GM12878 (cell line): ENCODE measurements around the gene SEMA4D. TPM values are rescaled to one million over a fixed set of nuclear protein-coding genes. Genes with fewer than 3 reads are reported as not detected.
A peak's percentile ranks its signal among the peaks of the same experiment; 100 is the strongest.

Experiments
- ATAC-seq: fragments of 200-7000 bp; cut with Tn5 transposase; 3 replicates; pipeline ENCODE4 v1.9.1; 2020; ENCODE audit warnings: mild to moderate bottlenecking, moderate library complexity
- BruUV-seq: library from RNA; stranded (reverse); fragments of 400-500 nt; replicated peaks from 2 replicates; lab custom pipeline; 2021; lab: Mats Ljungman, UMichigan
- CTCF ChIA-PET: fragments of 300-600 bp; sonication (Branson Sonifier 250); formaldehyde crosslinking; extraction: SDS; loops from one replicate; lab custom pipeline; 2021; ENCODE audit warnings: inconsistent platforms; lab: Yijun Ruan, JAX
- POLR2A ChIA-PET: fragments of 350-600 bp; formaldehyde crosslinking; extraction: SDS; loops from one replicate; lab custom pipeline; 2021; ENCODE audit warnings: inconsistent platforms; lab: Charles Lee
- RAD21 ChIA-PET: fragments of 300-600 bp; sonication (Branson Sonifier 250); formaldehyde crosslinking; loops from one replicate; lab custom pipeline; 2023; ENCODE audit warnings: antibody characterized with exemption; ENCODE audit not compliant: unreplicated experiment; lab: Charles Lee
- SMC1A ChIA-PET: fragments of 300-600 bp; sonication (Branson Sonifier 250); formaldehyde crosslinking; loops from one replicate; lab custom pipeline; 2023; ENCODE audit not compliant: unreplicated experiment, uncharacterized antibody; lab: Charles Lee
- DNase-seq: peaks from one replicate; pipeline ENCODE4 v3.0.0-alpha.2; 2011; ENCODE audit warnings: low read depth, low spot score
- FAIRE-seq: peaks from 3 replicates; lab custom pipeline; 2011; peaks lifted over from hg19 to GRCh38; lab: Jason Lieb, UNC
- H2AFZ ChIP-seq: 2 replicates; pipeline ENCODE4 v1.6.0; 2011; ENCODE audit warnings: low read depth, low read length, control low read depth; ENCODE audit not compliant: control insufficient read depth
- H3K27ac ChIP-seq: 2 replicates; pipeline ENCODE4 v1.5.1; 2011; ENCODE audit warnings: control low read depth; ENCODE audit not compliant: control insufficient read depth, insufficient read depth
- H3K27me3 ChIP-seq, 2 experiments: replicated peaks in 1 of 2; 2 replicates each; pipeline versions ENCODE4 v1.6.0 to v1.6.1; 2011; ENCODE audit warnings: low read length in 1 of 2; ENCODE audit not compliant: control insufficient read depth in 2 of 2, insufficient read depth in 2 of 2
- H3K36me3 ChIP-seq, 2 experiments: 2 replicates each; pipeline ENCODE4 v1.5.1; 2011; ENCODE audit warnings: low read length in 1 of 2; ENCODE audit not compliant: control insufficient read depth in 2 of 2, insufficient read depth in 2 of 2
- H3K4me1 ChIP-seq: 2 replicates; pipeline ENCODE4 v1.6.1; 2011; ENCODE audit warnings: mild to moderate bottlenecking, low read length, moderate library complexity, mixed read lengths; ENCODE audit not compliant: control insufficient read depth, insufficient read depth
- H3K4me2 ChIP-seq: 2 replicates; pipeline ENCODE4 v1.6.0; 2011; ENCODE audit warnings: control low read depth; ENCODE audit not compliant: control insufficient read depth, insufficient read depth
- H3K4me3 ChIP-seq: fragments of 200-600 bp; sonication (generic); 2 replicates; pipeline ENCODE4 v1.5.1; 2016
- H3K79me2 ChIP-seq: 2 replicates; pipeline ENCODE4 v1.6.0; 2011; ENCODE audit warnings: low read length; ENCODE audit not compliant: control insufficient read depth, insufficient read depth
- H3K9ac ChIP-seq: 2 replicates; pipeline ENCODE4 v1.8.0; 2011; ENCODE audit warnings: low read length, control low read depth, mixed read lengths; ENCODE audit not compliant: control insufficient read depth, insufficient read depth
- H3K9me3 ChIP-seq: replicated peaks from 3 replicates; pipeline ENCODE4 v1.5.1; 2011; ENCODE audit warnings: mild to moderate bottlenecking, low read length; ENCODE audit not compliant: control insufficient read depth, insufficient read depth
- H4K20me1 ChIP-seq: 2 replicates; pipeline ENCODE4 v1.6.0; 2011; ENCODE audit not compliant: control insufficient read depth, insufficient read depth
- CTCF ChIP-seq, 3 experiments: IDR thresholded peaks in 2 of 3; conservative IDR thresholded peaks in 1 of 3; 2 replicates each; pipeline ENCODE4 v1.5.1; 2011; ENCODE audit warnings: low read depth in 3 of 3, low read length in 3 of 3, mild to moderate bottlenecking in 3 of 3, control low read depth in 2 of 3, moderate library complexity in 2 of 3, inconsistent platforms in 1 of 3, mixed read lengths in 1 of 3; ENCODE audit not compliant: control insufficient read depth in 2 of 3, insufficient read depth in 1 of 3; ENCODE audit errors: extremely low read depth in 1 of 3
- MTA2 ChIP-seq: fragments of 450-650 bp; IDR thresholded peaks from 2 replicates; pipeline ENCODE4 v1.6.1; 2016; ENCODE audit warnings: low read depth, mild to moderate bottlenecking, moderate library complexity
- NR2F1 ChIP-seq: fragments of 450-650 bp; conservative IDR thresholded peaks from 2 replicates; pipeline ENCODE4 v1.6.1; 2017; ENCODE audit warnings: mild to moderate bottlenecking
- RAD21 ChIP-seq: IDR thresholded peaks from 2 replicates; pipeline ENCODE4 v1.6.1; 2011; ENCODE audit warnings: mild to moderate bottlenecking, low read depth, low read length, moderate library complexity; ENCODE audit not compliant: insufficient read depth
- WRNIP1 ChIP-seq: IDR thresholded peaks from 2 replicates; pipeline ENCODE4 v1.6.1; 2011; ENCODE audit warnings: low read depth, low read length, improper control_type of control experiment, borderline replicate concordance
- WGBS: methylation state at CpG from one replicate; pipeline ENCODE4 v1.1.6; 2016; ENCODE audit warnings: low lambda C conversion rate; ENCODE audit not compliant: insufficient replicate concordance, insufficient coverage; ENCODE audit errors: missing lambda C conversion rate; 5-methylcytosine and 5-hydroxymethylcytosine counted together
- in situ Hi-C: fragments of 300-500 bp; cut with MboI; formaldehyde crosslinking; loops from 9 replicates; pipeline ENCODE4 v1.14.3; 2018; ENCODE audit warnings: mixed read lengths
- intact Hi-C: fragments of 100-400 bp; cut with micrococcal nuclease; formaldehyde crosslinking; loops from one replicate; pipeline ENCODE4 v1.14.2; 2022; ENCODE audit not compliant: unreplicated experiment
- polyA plus RNA-seq, 11 experiments: library from polyadenylated mRNA; depleted of rRNA in 4 of 11; unstranded in 6 of 11; stranded (reverse) in 5 of 11; fragments of >200 nt; fragmentation: Nextera tagmentation in 4 of 11; fragmentation: Illumina TruSeq in 1 of 11; extraction: Ambion mirVana in 4 of 11; extraction: Trizol in 1 of 11; gene quantifications; 1 replicate in 1 of 11; 2 replicates in 10 of 11; pipeline versions ENCODE4 v1.2.1 to v1.2.3, GENCODE V29; 2011 to 2016; ENCODE audit warnings: inconsistent platforms in 2 of 11, missing spikeins in 2 of 11, low read depth in 1 of 11
- total RNA-seq, 4 experiments: library from RNA; depleted of rRNA in 3 of 4; stranded (reverse); fragments of >200 nt in 3 of 4; fragmentation: Illumina TruSeq in 1 of 4; extraction: Trizol in 1 of 4; gene quantifications; 2 replicates each; pipeline versions ENCODE4 v1.2.1 to v1.2.3, GENCODE V29; 2013 to 2021

Gene SEMA4D
- total and polyA plus RNA-seq, 10 of the 15 experiments (the other 5 are each of a cell fraction or from before 2014, with no cell fraction given): 15.1 to 136 (median 39.6) TPM

GRCh38 chr9:89458768-89459496 lies 39.0 kb downstream of the SEMA4D start:
- RAD21 ChIA-PET: no interaction called here
- SMC1A ChIA-PET: interaction anchor here (0.6 to 1.4 kb wide), 2 partner anchors 12 to 134 kb away, joined by 3 read pairs; no protein-coding TSS in a partner anchor
- H3K36me3 ChIP-seq: peaks cover 19 to 25% of the 10 kb centered on the region in 2 experiments
- no TSS peak for BruUV-seq
- POLR2A ChIA-PET: no interaction called here
- intact Hi-C loops (no loop called here), in situ Hi-C loops (no loop called here)
- 0 out of 2 replicates have a peak, but pooled peaks cover 2% of the 10 kb centered on the region for H4K20me1 ChIP-seq
- 0 out of 6 replicates have a peak, but pooled peaks of 1 of the 3 experiments have one; percentile 12 for TF ChIP-seq CTCF (IDR thresholded peaks at IDR 0.05 in 2 of 3, conservative IDR thresholded peaks at IDR 0.05 in 1 of 3; ENCODE audit: control insufficient read depth in 2 of 3, extremely low read depth in 1 of 3, insufficient read depth in 1 of 3, low read depth in 3 of 3, low read length in 3 of 3)
- TF ChIP-seq WRNIP1: no peak
- CTCF ChIA-PET: no interaction called here
- H3K4me2 ChIP-seq: no peak overlapping the region
- FAIRE-seq (no peak), DNase-seq (no peak), ATAC-seq (no peak)
- no peak overlapping the region for H2AFZ ChIP-seq
- peaks cover 36% of the 10 kb centered on the region for H3K4me1 ChIP-seq
- H3K27me3 ChIP-seq: no peaks in the 10 kb centered on the region
- no peak overlapping the region for H3K9ac ChIP-seq
- H3K27ac ChIP-seq: no peak overlapping the region
- 96% methylated on average over 8 of the region's 8 CpGs for WGBS
- no peak overlapping the region for H3K4me3 ChIP-seq
- H3K9me3 ChIP-seq: no peaks in the 10 kb centered on the region
- peaks cover 73% of the 10 kb centered on the region for H3K79me2 ChIP-seq

- no TSS peak for BruUV-seq
- CTCF ChIA-PET: interaction anchor here (1.2 to 1.3 kb wide), 2 partner anchors 28 to 92 kb away, joined by 5 read pairs; no protein-coding TSS in a partner anchor
- 96% methylated on average over 9 of the region's 9 CpGs for WGBS
- Histone ChIP-seq H3K4me1 (peaks cover 22% of the 10 kb centered on the region), H3K4me3 (no peak overlapping the region), H3K9me3 (no peaks in the 10 kb centered on the region), H3K9ac (no peak overlapping the region), H3K36me3 (peaks cover 29 to 31% of the 10 kb centered on the region in 2 experiments), H4K20me1 (0 out of 2 replicates have a peak, but pooled peaks cover 2% of the 10 kb centered on the region), H3K79me2 (peaks cover 61% of the 10 kb centered on the region)
- RAD21 ChIA-PET: no interaction called here
- intact Hi-C loops: no loop called here
- no peak for FAIRE-seq
- POLR2A ChIA-PET: no interaction called here
- DNase-seq: no peak
- TF ChIP-seq MTA2 (no peak), NR2F1 (no peak), RAD21 (no peak)
- TF ChIP-seq, all 136 proteins: peak for 0
- SMC1A ChIA-PET: no interaction called here
- no peak overlapping the region for H3K27ac ChIP-seq
- in situ Hi-C loops: no loop called here
- no peaks in the 10 kb centered on the region for H3K27me3 ChIP-seq
- H2AFZ ChIP-seq: no peak overlapping the region
- no peak overlapping the region for H3K4me2 ChIP-seq
- ATAC-seq: no peak
Measured at GRCh38 chr9:89457376-89457855, 40.5 kb downstream of the SEMA4D start.
